Ovary (tissue), 9 donors: ENCODE results near the gene ZP3. TPM values are rescaled to one million over a fixed set of nuclear protein-coding genes. Genes with fewer than 3 reads are reported as not detected.
"Not testable (repeated sequence)": the region's sequence is repeated elsewhere in the genome, so short reads cannot be mapped to it uniquely, and the experiment has no call there.

Source experiments
- DNase-seq, 5 donors: peaks; one replicate each; pipeline ENCODE4 v3.0.0-alpha.2; 2019 to 2020
- H3K27ac ChIP-seq, 2 donors: fragments of 200-600 bp; one replicate each; pipeline versions ENCODE4 v1.5.1 to v1.8.0; 2019 to 2022
- H3K27me3 ChIP-seq: fragments of 200-600 bp; one replicate; pipeline ENCODE4 v1.8.0; 2022
- H3K36me3 ChIP-seq: fragments of 200-600 bp; sonication (generic); one replicate; pipeline ENCODE4 v1.5.1; 2019
- H3K4me1 ChIP-seq: one replicate; pipeline ENCODE4 v1.8.1; 2013; ENCODE audit warnings: mild to moderate bottlenecking, moderate library complexity; ENCODE audit not compliant: insufficient read depth
- H3K4me3 ChIP-seq: fragments of 200-600 bp; sonication (generic); one replicate; pipeline ENCODE4 v1.5.1; 2017
- H3K9me3 ChIP-seq, 2 donors: fragments of 200-600 bp in 1 of 2; sonication (generic) in 1 of 2; one replicate each; pipeline versions ENCODE4 v1.5.1 to v1.8.1; 2013 to 2019; ENCODE audit warnings: mild to moderate bottlenecking in 1 of 2, moderate library complexity in 1 of 2
- CTCF ChIP-seq, 3 donors: fragments of 450-650 bp in 2 of 3; fragments of 200-600 bp in 1 of 3; IDR thresholded peaks; one replicate each; pipeline versions ENCODE4 v1.5.1 to v1.8.0; 2016 to 2022; ENCODE audit warnings: antibody characterized with exemption in 3 of 3, mild to moderate bottlenecking in 1 of 3
- EP300 ChIP-seq: sonication (generic); formaldehyde crosslinking; IDR thresholded peaks from one replicate; pipeline ENCODE4 v1.6.1; 2017; ENCODE audit warnings: antibody characterized with exemption
- POLR2A ChIP-seq: fragments of 450-650 bp; IDR thresholded peaks from one replicate; pipeline ENCODE4 v1.6.1; 2017; ENCODE audit warnings: antibody characterized with exemption, mild to moderate bottlenecking, moderate library complexity
- WGBS, 3 donors: extraction: QIAGEN DNeasy Blood & Tissue Kit in 1 of 3; methylation state at CpG; one replicate each; pipeline versions ENCODE4 v1.1.5 to v1.1.7; 2013 to 2017; 5-methylcytosine and 5-hydroxymethylcytosine counted together
- intact Hi-C, 4 donors: fragments of 100-400 bp; cut with DNase I; formaldehyde crosslinking; loops; one replicate each; pipeline versions ENCODE4 v1.11.0 to v1.15.1; 2022 to 2023
- polyA plus RNA-seq, 2 donors: library from polyadenylated mRNA; stranded (reverse); fragments of 200-250 nt in 1 of 2; fragments of 350-450 nt in 1 of 2; fragmentation: Illumina TruSeq in 1 of 2; extraction: RNeasy Lipid Tissue Mini Kit (QIAGEN cat#74804) in 1 of 2; gene quantifications; one replicate each; pipeline ENCODE4 v1.2.3, GENCODE V29; 2013 to 2014
- total RNA-seq, 7 donors: library from RNA; depleted of rRNA in 2 of 7; stranded (reverse); fragments of >200 nt in 2 of 7; fragmentation: NEBNext Ultra II Directional in 3 of 7; extraction: Animal tissue kit (Norgen Biotek cat#: 25700) in 3 of 7; gene quantifications; one replicate each; pipeline versions ENCODE4 v1.1.0 to v1.2.4, GENCODE V29; 2016 to 2023
- donor health status: DM: no; HTN: no; CAD: no; lungs with moderate emphysema.
- donor health status: DM: no; HTN: no; CAD: no.
- donor health status: Bipolar disorder and iron deficiency.
- donor health status: DM: yes; HTN: yes; CAD: no.
- donor health status: DM: no; HTN: no; CAD: no.
- donor health status: DM: yes; HTN: yes; CAD: no.

The ZP3 gene
- total and polyA plus RNA-seq, 9 donors, result 0.73 to 22.0 (median 5.3) TPM

- peaks cover 15% of the 10 kb centered on the region for H3K4me1 ChIP-seq
- WGBS, 3 donors, result 88 to 95% (median 95%) methylated on average over 7 of the region's 7 CpGs
- no peaks in the 10 kb centered on the region for H3K27me3 ChIP-seq
- no peak overlapping the region for H3K27ac ChIP-seq
- no peaks in the 10 kb centered on the region for H3K9me3 ChIP-seq
- DNase-seq, result no peak
- no peak overlapping the region for H3K4me3 ChIP-seq
- H3K36me3 ChIP-seq, result no peaks in the 10 kb centered on the region
- TF ChIP-seq CTCF (IDR thresholded peaks at IDR 0.05), result no peak
- intact Hi-C loops, result no loop called here
Measured at GRCh38 chr7:76381814-76382213, 42.9 kb upstream of the ZP3 start.

- H3K36me3 ChIP-seq, result no peaks in the 10 kb centered on the region
- intact Hi-C loops, result no loop called here
- TF ChIP-seq POLR2A (no peak), CTCF (IDR thresholded peaks at IDR 0.05) (no peak), EP300 (no peak)
- no peaks in the 10 kb centered on the region for H3K27me3 ChIP-seq
- WGBS, 3 donors, result 71% methylated on average over 13 of the region's 13 CpGs
- DNase-seq, result no peak
- H3K27ac ChIP-seq, result no peak overlapping the region
- H3K4me3 ChIP-seq, result no peak overlapping the region
- H3K4me1 ChIP-seq, result peaks cover 6% of the 10 kb centered on the region
- H3K9me3 ChIP-seq, result no peaks in the 10 kb centered on the region
Measured at GRCh38 chr7:76383089-76383944, 41.4 kb upstream of the ZP3 start.

GRCh38 chr7:76386691-76387260 is 38.0 kb upstream of the ZP3 start:
- H3K36me3 ChIP-seq, result no peaks in the 10 kb centered on the region

GRCh38 chr7:76387789-76388188 is 37.0 kb upstream of the ZP3 start:
- whole genome bisulfite sequencing, 3 donors, result 96 to 98% (median 97%) methylated on average over 6 of the region's 6 CpGs
- DNase-seq, H3K9me3 ChIP-seq, H3K27me3 ChIP-seq, H3K4me3 ChIP-seq, H3K27ac ChIP-seq, intact Hi-C loops, H3K4me1 ChIP-seq, H3K36me3 ChIP-seq: not testable (repeated sequence)

More at GRCh38 chr7:76386691-76387260, 38.0 kb upstream of the ZP3 start:
- DNase-seq, result no peak
- Histone ChIP-seq H3K9me3 (no peaks in the 10 kb centered on the region), H3K4me3 (no peak overlapping the region), H3K27ac (no peak overlapping the region), H3K27me3 (no peaks in the 10 kb centered on the region), H3K4me1 (no peaks in the 10 kb centered on the region)
- intact Hi-C loops, result no loop called here
- 85 to 91% (median 88%) methylated on average over 11 of the region's 11 CpGs for WGBS, 3 donors
- TF ChIP-seq POLR2A, result no peak
- no peak for TF ChIP-seq CTCF (IDR thresholded peaks at IDR 0.05)
- TF ChIP-seq EP300, result no peak

GRCh38 chr7:76390092-76390491 is 34.7 kb upstream of the ZP3 start:
- Histone ChIP-seq H3K4me3 (no peak overlapping the region), H3K4me1 (peaks cover 4% of the 10 kb centered on the region), H3K27me3 (no peaks in the 10 kb centered on the region), H3K36me3 (no peaks in the 10 kb centered on the region), H3K9me3 (no peaks in the 10 kb centered on the region), H3K27ac (no peak overlapping the region)
- no peak for DNase-seq
- WGBS, 3 donors, result 93 to 97% (median 95%) methylated on average over 13 of the region's 13 CpGs
- intact Hi-C loops, result no loop called here
- TF ChIP-seq EP300, result no peak
- TF ChIP-seq CTCF (IDR thresholded peaks at IDR 0.05), result no peak
- no peak for TF ChIP-seq POLR2A
